Adipocyte (in vitro differentiated cells): Measurements from ENCODE around the gene LRFN3.
"Not testable (repeated sequence)": the region's sequence is repeated elsewhere in the genome, so short reads cannot be mapped to it uniquely, and the experiment has no call there.

Source experiments
- DNase-seq: peaks from one replicate; pipeline ENCODE4 v3.0.0-alpha.2; 2015; ENCODE audit warnings: low read depth
- H3K27me3 ChIP-seq: replicated peaks from 2 replicates; pipeline ENCODE4 v1.7.0; 2013; ENCODE audit warnings: mild to moderate bottlenecking, low read length, moderate library complexity; ENCODE audit not compliant: control insufficient read depth, insufficient read depth
- H3K36me3 ChIP-seq: 2 replicates; pipeline ENCODE4 v1.7.0; 2013; ENCODE audit warnings: low read length, mild to moderate bottlenecking, moderate library complexity; ENCODE audit not compliant: control insufficient read depth, insufficient read depth, severe bottlenecking
- H3K4me1 ChIP-seq: 2 replicates; pipeline ENCODE4 v1.7.0; 2013; ENCODE audit warnings: mild to moderate bottlenecking, low read length, moderate library complexity; ENCODE audit not compliant: control insufficient read depth, insufficient read depth
- H3K4me3 ChIP-seq: 2 replicates; pipeline ENCODE4 v1.7.0; 2013; ENCODE audit warnings: mild to moderate bottlenecking, low read length, moderate library complexity
- H3K9ac ChIP-seq: 2 replicates; pipeline ENCODE4 v1.7.0; 2013; ENCODE audit warnings: mild to moderate bottlenecking, low read length, moderate library complexity
- H3K9me3 ChIP-seq: 2 replicates; pipeline ENCODE4 v1.7.0; 2013; ENCODE audit warnings: mild to moderate bottlenecking, low read length, moderate library complexity; ENCODE audit not compliant: control insufficient read depth

LRFN3 gene

GRCh38 chr19:35908973-35909683 lies 27.0 kb upstream of the LRFN3 start:
- Histone ChIP-seq H3K4me1 (peaks cover 12% of the 10 kb centered on the region), H3K4me3 (no peak overlapping the region), H3K9me3 (no peaks in the 10 kb centered on the region), H3K36me3 (no peaks in the 10 kb centered on the region), H3K27me3 (no peaks in the 10 kb centered on the region), H3K9ac (no peak overlapping the region)
- DNase-seq: no peak

GRCh38 chr19:35909684-35910035 lies 26.5 kb upstream of the LRFN3 start:
- Histone ChIP-seq H3K4me3 (no peak overlapping the region), H3K4me1 (peaks cover 12% of the 10 kb centered on the region), H3K27me3 (no peaks in the 10 kb centered on the region), H3K9ac (no peak overlapping the region), H3K36me3 (no peaks in the 10 kb centered on the region), H3K9me3 (no peaks in the 10 kb centered on the region)
- DNase-seq: no peak

DNA sequence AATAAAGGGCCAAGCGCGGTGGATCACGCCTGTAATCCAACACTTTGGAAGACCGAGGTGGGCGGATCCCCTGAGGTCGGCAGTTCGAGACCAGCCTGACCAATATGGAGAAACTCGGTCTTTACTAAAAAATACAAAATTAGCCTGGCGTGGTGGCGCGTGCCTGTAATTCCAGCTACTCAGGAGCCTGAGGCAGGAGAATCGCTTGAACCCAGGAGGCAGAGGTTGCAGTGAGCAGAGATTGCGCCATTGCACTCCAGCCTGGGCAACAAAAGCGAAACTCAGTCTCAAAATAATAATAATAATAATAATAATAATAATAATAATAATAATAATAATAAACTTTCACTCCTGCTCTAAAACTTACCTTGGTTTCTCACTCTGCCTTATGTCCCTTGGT lies 25.8 kb upstream of the LRFN3 start:
- H3K4me1 ChIP-seq: peaks cover 12% of the 10 kb centered on the region
- not testable (repeated sequence) for H3K9me3 ChIP-seq, DNase-seq, H3K36me3 ChIP-seq, H3K4me3 ChIP-seq, H3K9ac ChIP-seq, H3K27me3 ChIP-seq

GRCh38 chr19:35911173-35911572 lies 25.0 kb upstream of the LRFN3 start:
- DNase-seq: no peak
- no peaks in the 10 kb centered on the region for H3K27me3 ChIP-seq
- H3K36me3 ChIP-seq: no peaks in the 10 kb centered on the region
- H3K4me1 ChIP-seq: peaks cover 11% of the 10 kb centered on the region
- no peak overlapping the region for H3K9ac ChIP-seq
- H3K4me3 ChIP-seq: no peak overlapping the region
- H3K9me3 ChIP-seq: no peaks in the 10 kb centered on the region

- no peak for DNase-seq
- no peak overlapping the region for H3K4me3 ChIP-seq
- H3K36me3 ChIP-seq: no peaks in the 10 kb centered on the region
- no peaks in the 10 kb centered on the region for H3K9me3 ChIP-seq
- H3K4me1 ChIP-seq: peaks cover 6% of the 10 kb centered on the region
- H3K27me3 ChIP-seq: peaks cover under 1% of the 10 kb centered on the region
- H3K9ac ChIP-seq: no peak overlapping the region
Observed at GRCh38 chr19:35911790-35912189, 24.4 kb upstream of the LRFN3 start.

GRCh38 chr19:35913589-35913988 lies 22.6 kb upstream of the LRFN3 start:
- peaks cover 4% of the 10 kb centered on the region for H3K27me3 ChIP-seq
- H3K4me3 ChIP-seq: no peak overlapping the region
- H3K9ac ChIP-seq: no peak overlapping the region

GRCh38 chr19:35915443-35915842 lies 20.7 kb upstream of the LRFN3 start:
- no peak for DNase-seq
- Histone ChIP-seq H3K4me1 (peaks cover 3% of the 10 kb centered on the region), H3K9ac (no peak overlapping the region), H3K36me3 (no peaks in the 10 kb centered on the region), H3K9me3 (no peaks in the 10 kb centered on the region), H3K4me3 (no peak overlapping the region), H3K27me3 (peaks cover 4% of the 10 kb centered on the region)

More at GRCh38 chr19:35913589-35913988, 22.6 kb upstream of the LRFN3 start:
- no peak for DNase-seq
- no peaks in the 10 kb centered on the region for H3K9me3 ChIP-seq
- no peaks in the 10 kb centered on the region for H3K36me3 ChIP-seq
- peaks cover 3% of the 10 kb centered on the region for H3K4me1 ChIP-seq

- no peaks in the 10 kb centered on the region for H3K4me1 ChIP-seq
- H3K36me3 ChIP-seq: no peaks in the 10 kb centered on the region
- H3K9me3 ChIP-seq: no peaks in the 10 kb centered on the region
- no peak overlapping the region for H3K9ac ChIP-seq
- H3K27me3 ChIP-seq: peaks cover 10% of the 10 kb centered on the region
- DNase-seq: no peak
- H3K4me3 ChIP-seq: no peak overlapping the region
Observed at GRCh38 chr19:35919306-35919705, 16.9 kb upstream of the LRFN3 start.

- H3K4me3 ChIP-seq: no peak overlapping the region
- peaks cover 11% of the 10 kb centered on the region for H3K9me3 ChIP-seq
- DNase-seq: no peak
- no peaks in the 10 kb centered on the region for H3K4me1 ChIP-seq
- peaks cover 17% of the 10 kb centered on the region for H3K27me3 ChIP-seq
- no peak overlapping the region for H3K9ac ChIP-seq
- no peaks in the 10 kb centered on the region for H3K36me3 ChIP-seq
Observed at GRCh38 chr19:35921012-35921411, 15.2 kb upstream of the LRFN3 start.

DNA sequence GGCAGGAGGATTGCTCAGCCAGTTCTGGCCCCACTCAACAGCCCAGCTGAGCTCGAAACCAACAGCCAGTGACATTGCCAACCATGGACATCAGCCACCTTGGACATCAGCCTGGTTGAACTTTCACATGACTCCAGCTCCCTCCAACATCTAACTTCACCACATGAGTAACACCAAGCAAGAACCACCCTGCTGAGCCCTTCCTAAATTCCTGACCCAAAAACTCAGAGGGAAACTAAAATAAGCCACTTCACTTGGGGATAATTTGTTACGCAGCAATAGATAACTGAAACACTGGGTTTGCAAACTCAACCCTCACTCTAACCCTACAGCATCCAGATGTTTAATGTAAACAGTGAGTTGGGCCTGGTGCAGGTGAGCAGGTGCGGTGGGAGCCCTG lies 10.7 kb upstream of the LRFN3 start:
- Histone ChIP-seq H3K9ac (no peak overlapping the region), H3K4me1 (no peaks in the 10 kb centered on the region)
- no peak for DNase-seq

DNA sequence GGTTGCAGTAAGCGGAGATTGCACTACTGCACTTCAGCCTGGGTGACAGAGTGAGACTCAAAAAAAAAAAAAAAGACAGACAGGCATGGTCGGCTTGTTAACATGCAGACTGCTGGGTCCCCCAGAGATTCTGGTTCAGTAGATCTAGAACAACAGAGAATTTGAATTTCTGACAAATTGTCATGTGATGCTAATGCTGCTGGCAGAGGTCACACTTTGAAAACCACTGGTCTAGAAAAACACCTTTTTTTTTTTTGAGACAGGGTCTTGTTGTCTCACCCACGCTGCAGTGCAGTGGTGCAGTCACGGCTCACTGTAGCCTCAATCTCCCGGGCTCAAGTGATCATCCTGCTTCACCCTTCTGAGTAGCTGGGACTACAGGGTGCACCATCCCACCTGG lies 7.7 kb upstream of the LRFN3 start:
- H3K9me3 ChIP-seq: peaks cover 11% of the 10 kb centered on the region
- no peak overlapping the region for H3K9ac ChIP-seq
- H3K36me3 ChIP-seq: no peaks in the 10 kb centered on the region
- peaks cover 18% of the 10 kb centered on the region for H3K27me3 ChIP-seq
- peaks cover 4% of the 10 kb centered on the region for H3K4me1 ChIP-seq
- no peak overlapping the region for H3K4me3 ChIP-seq
- no peak for DNase-seq

More for the DNA sequence above, 10.7 kb upstream of the LRFN3 start:
- peaks cover 21% of the 10 kb centered on the region for H3K27me3 ChIP-seq
- peaks cover 11% of the 10 kb centered on the region for H3K9me3 ChIP-seq
- H3K4me3 ChIP-seq: no peak overlapping the region
- H3K36me3 ChIP-seq: no peaks in the 10 kb centered on the region

- peaks cover 4% of the 10 kb centered on the region for H3K4me1 ChIP-seq
- no peaks in the 10 kb centered on the region for H3K36me3 ChIP-seq
- no peak overlapping the region for H3K4me3 ChIP-seq
- H3K27me3 ChIP-seq: peaks cover 14% of the 10 kb centered on the region
- H3K9me3 ChIP-seq: peaks cover 11% of the 10 kb centered on the region
- H3K9ac ChIP-seq: no peak overlapping the region
- no peak for DNase-seq
Observed at GRCh38 chr19:35929876-35930275, 6.3 kb upstream of the LRFN3 start.
